Right lobe of liver (tissue), 6 donors: ENCODE data around the gene ACBD6. TPM values are rescaled to one million over a fixed set of nuclear protein-coding genes. Genes with fewer than 3 reads are reported as not detected.

Experiments used
- ATAC-seq, 4 donors: fragments of 200-7000 bp; cut with Tn5 transposase; one replicate each; pipeline ENCODE4 v1.9.1; 2020; ENCODE audit warnings: mild to moderate bottlenecking in 4 of 4, moderate library complexity in 4 of 4
- DNase-seq, 3 donors: peaks; one replicate each; pipeline ENCODE4 v3.0.0-alpha.2; 2020
- H3K27ac ChIP-seq, 3 donors: fragments of 200-600 bp; one replicate each; pipeline ENCODE4 v1.8.0; 2022
- H3K27me3 ChIP-seq, 2 donors: fragments of 200-600 bp; one replicate each; pipeline ENCODE4 v1.8.0; 2022
- H3K36me3 ChIP-seq, 4 donors: fragments of 200-600 bp; sonication (generic) in 1 of 4; one replicate each; pipeline versions ENCODE4 v1.5.1 to v1.8.0; 2017 to 2022; ENCODE audit warnings: control low read depth in 1 of 4
- H3K4me1 ChIP-seq, 4 donors: fragments of 200-600 bp; sonication (generic) in 1 of 4; one replicate each; pipeline versions ENCODE4 v1.5.1 to v1.8.0; 2017 to 2022; ENCODE audit warnings: control low read depth in 1 of 4
- H3K4me3 ChIP-seq, 3 donors: fragments of 200-600 bp; one replicate each; pipeline ENCODE4 v1.8.0; 2022
- H3K9me3 ChIP-seq, 4 donors: fragments of 200-600 bp; sonication (generic) in 1 of 4; one replicate each; pipeline versions ENCODE4 v1.5.1 to v1.8.0; 2017 to 2022; ENCODE audit warnings: control low read depth in 1 of 4
- CTCF ChIP-seq, 4 donors: fragments of 200-600 bp in 3 of 4; fragments of 450-650 bp in 1 of 4; IDR thresholded peaks; one replicate each; pipeline versions ENCODE4 v1.5.1 to v1.8.0; 2016 to 2022; ENCODE audit warnings: antibody characterized with exemption in 4 of 4, mild to moderate bottlenecking in 2 of 4
- POLR2A ChIP-seq: fragments of 450-650 bp; IDR thresholded peaks from one replicate; pipeline ENCODE4 v1.6.1; 2017; ENCODE audit warnings: antibody characterized with exemption, mild to moderate bottlenecking
- WGBS: methylation state at CpG from one replicate; pipeline ENCODE4 v1.1.6; 2018; ENCODE audit warnings: low coverage, low lambda C conversion rate; ENCODE audit not compliant: insufficient coverage; ENCODE audit errors: missing lambda C conversion rate; 5-methylcytosine and 5-hydroxymethylcytosine counted together
- intact Hi-C, 2 donors: fragments of 100-400 bp; cut with DNase I; formaldehyde crosslinking; loops; one replicate each; pipeline versions ENCODE4 v1.11.2 to v1.14.1; 2022
- total RNA-seq, 6 experiments: library from RNA; depleted of rRNA in 2 of 6; stranded (reverse); fragments of >200 nt in 2 of 6; fragmentation: NEBNext Ultra II Directional in 3 of 6; extraction: Animal tissue kit (Norgen Biotek cat#: 25700) in 3 of 6; gene quantifications; one replicate each; pipeline versions ENCODE4 v1.1.0 to v1.2.4, GENCODE V29; 2016 to 2023
- donor health status: DM: no; HTN: yes; CAD: no.
- donor health status: DM: no; HTN: no; CAD: no.
- donor health status: DM: no; HTN: no; CAD: no.
- donor health status: DM: no; HTN: yes; CAD: no.
- donor health status: DM: no; HTN: yes; CAD: no.

Gene ACBD6
- total RNA-seq, 6 experiments from 2014 or later, result 9.5 to 18.9 (median 11.5) TPM

GRCh38 chr1:180508725-180509097, 6.3 kb upstream of the ACBD6 start:
- H3K9me3 ChIP-seq, result no peaks in the 10 kb centered on the region
- no peak overlapping the region for H3K27ac ChIP-seq
- no peaks in the 10 kb centered on the region for H3K27me3 ChIP-seq
- H3K4me1 ChIP-seq, result no peaks in the 10 kb centered on the region
- WGBS, result no CpG with 5 or more reads among the region's 21 CpGs
- TF ChIP-seq CTCF (IDR thresholded peaks at IDR 0.05) (no peak), POLR2A (no peak)
- no peak overlapping the region for H3K4me3 ChIP-seq
- ATAC-seq (no peak), DNase-seq (no peak)
- intact Hi-C loops, result no loop called here
- H3K36me3 ChIP-seq, result no peaks in the 10 kb centered on the region

- WGBS, result 100% methylated on average over 2 of the region's 15 CpGs
- no peak for DNase-seq
- Histone ChIP-seq H3K9me3 (no peaks in the 10 kb centered on the region), H3K4me1 (no peaks in the 10 kb centered on the region), H3K27ac (no peak overlapping the region), H3K4me3 (no peak overlapping the region), H3K36me3 (no peaks in the 10 kb centered on the region), H3K27me3 (no peaks in the 10 kb centered on the region)
- no peak for ATAC-seq
- TF ChIP-seq CTCF (IDR thresholded peaks at IDR 0.05) (no peak), POLR2A (no peak)
- intact Hi-C loops, result no loop called here
These were observed 5.7 kb upstream of the ACBD6 start for GRCh38 chr1:180507795-180508724.

GRCh38 chr1:180505732-180506335, 3.5 kb upstream of the ACBD6 start:
- intact Hi-C loops, result no loop called here
- WGBS, result 70% methylated on average over 7 of the region's 8 CpGs
- Histone ChIP-seq H3K9me3 (no peaks in the 10 kb centered on the region), H3K27me3 (no peaks in the 10 kb centered on the region), H3K36me3 (no peaks in the 10 kb centered on the region), H3K4me1 (peaks cover 0 to 7% (median 2%) of the 10 kb centered on the region in 4 donors), H3K27ac (no peak overlapping the region), H3K4me3 (no peak overlapping the region)
- TF ChIP-seq POLR2A, result no peak
- no peak for TF ChIP-seq CTCF (IDR thresholded peaks at IDR 0.05)
- no peak for DNase-seq
- ATAC-seq, result no peak

DNA sequence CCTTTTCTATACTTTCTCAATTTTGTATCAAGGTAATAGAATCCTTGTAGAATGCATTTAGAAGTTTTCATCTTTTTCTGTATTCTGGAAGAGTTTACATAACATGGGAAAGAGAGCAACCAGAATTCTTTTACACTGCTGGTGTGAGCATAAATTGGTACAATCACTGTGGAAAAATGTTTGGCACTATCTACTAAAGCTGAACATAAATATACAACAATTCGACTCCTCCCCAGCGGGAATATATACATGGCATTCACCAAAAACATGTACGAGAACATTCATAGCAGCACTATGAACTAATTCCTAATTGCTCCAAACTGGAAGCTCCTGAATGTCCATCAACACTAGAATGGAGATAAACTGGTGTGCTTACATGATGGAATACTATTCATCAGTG, 1.8 kb upstream of the ACBD6 start:
- no peaks in the 10 kb centered on the region for H3K9me3 ChIP-seq
- 84% methylated on average over 3 of the region's 3 CpGs for WGBS
- TF ChIP-seq CTCF (IDR thresholded peaks at IDR 0.05) (no peak), POLR2A (no peak)
- no peak for ATAC-seq
- H3K27ac ChIP-seq, result no peak overlapping the region
- peaks cover 0 to 7% (median 2%) of the 10 kb centered on the region in 4 donors for H3K4me1 ChIP-seq
- H3K36me3 ChIP-seq, result no peaks in the 10 kb centered on the region
- intact Hi-C loops, result no loop called here
- H3K4me3 ChIP-seq, result no peak overlapping the region
- no peak for DNase-seq
- H3K27me3 ChIP-seq, result no peaks in the 10 kb centered on the region
